Measurements from ENCODE around the gene COPG2.

GRCh38 chr7:130513447-130513846, 155.1 kb downstream of the COPG2 start:
- TF ChIP-seq CTCF (IDR thresholded peaks at IDR 0.05) (no peak), POLR2A (IDR thresholded peaks at IDR 0.05) (no peak), EP300 (IDR thresholded peaks at IDR 0.05) (no peak)
